K562 (cell line): ENCODE measurements around the gene ZMIZ1. TPM values are rescaled to one million over a fixed set of nuclear protein-coding genes. Genes with fewer than 3 reads are reported as not detected.

Experiments used
- DNMT1 ChIP-seq: fragments of 450-650 bp; IDR thresholded peaks from 2 replicates; pipeline ENCODE4 v1.6.1; 2016; ENCODE audit warnings: antibody characterized with exemption, mild to moderate bottlenecking
- ETV6 ChIP-seq, 3 experiments: fragments of 150-350 bp in 1 of 3; sonication (generic) in 1 of 3; formaldehyde crosslinking in 1 of 3; IDR thresholded peaks; 2 replicates each; pipeline versions ENCODE4 v1.6.1 to v1.8.0; 2014 to 2022; ENCODE audit warnings: borderline replicate concordance in 2 of 3, low read depth in 2 of 3, antibody characterized with exemption in 1 of 3, low read length in 1 of 3, mild to moderate bottlenecking in 1 of 3, missing genetic modification reagents in 1 of 3
- KLF10 ChIP-seq: fragments of 250-450 bp; sonication (Bioruptor Pico); IDR thresholded peaks from 2 replicates; pipeline ENCODE4 v1.6.1; 2021; ENCODE audit warnings: matching md5 sums
- L3MBTL2 ChIP-seq: fragments of 450-650 bp; IDR thresholded peaks from 2 replicates; pipeline ENCODE4 v1.6.1; 2016; ENCODE audit warnings: mild to moderate bottlenecking, moderate library complexity
- MEF2D ChIP-seq: conservative IDR thresholded peaks from 2 replicates; pipeline ENCODE4 v1.6.1; 2016; ENCODE audit warnings: low read depth, missing genetic modification characterization, missing compliant biosample characterization
- POLR2A ChIP-seq: fragments of 450-650 bp; conservative IDR thresholded peaks from 2 replicates; pipeline ENCODE4 v1.6.1; 2016
- SRSF1 ChIP-seq: fragments of 200-400 bp; formaldehyde crosslinking; IDR thresholded peaks from 2 replicates; pipeline ENCODE4 v1.6.1; 2017; ENCODE audit warnings: mild to moderate bottlenecking, low read depth, low read length, moderate library complexity
- TAF1 ChIP-seq: IDR thresholded peaks from 2 replicates; pipeline ENCODE4 v1.6.1; 2011; ENCODE audit warnings: mild to moderate bottlenecking, low read length, moderate library complexity; ENCODE audit not compliant: insufficient read depth, control insufficient read depth, severe bottlenecking; ENCODE audit errors: extremely low read depth
- U2AF1 ChIP-seq: fragments of 200-400 bp; formaldehyde crosslinking; optimal IDR thresholded peaks from 2 replicates; pipeline ENCODE3; 2017; ENCODE audit warnings: mild to moderate bottlenecking, low read depth, low read length, moderate library complexity
- ZNF24 ChIP-seq: fragments of 450-650 bp; IDR thresholded peaks from 2 replicates; pipeline ENCODE4 v1.6.1; 2016
- ZNF445 ChIP-seq: fragments of 250-450 bp; sonication (Bioruptor Pico); IDR thresholded peaks from 2 replicates; pipeline ENCODE4 v1.4.0; 2020; ENCODE audit warnings: low read depth, mild to moderate bottlenecking, moderate library complexity
- polyA plus RNA-seq, 8 experiments: library from polyadenylated mRNA; depleted of rRNA in 4 of 8; stranded (reverse) in 5 of 8; unstranded in 3 of 8; fragments of >200 nt; fragmentation: Nextera tagmentation in 2 of 8; fragmentation: Illumina TruSeq in 1 of 8; extraction: Ambion mirVana in 2 of 8; extraction: Trizol in 1 of 8; gene quantifications; 2 replicates each; pipeline versions ENCODE4 v1.2.1 to v1.2.3, GENCODE V29; 2011 to 2014; ENCODE audit warnings: inconsistent platforms in 1 of 8, missing spikeins in 1 of 8
- total RNA-seq, 7 experiments: library from RNA; depleted of rRNA in 6 of 7; stranded (reverse); fragments of >200 nt in 6 of 7; fragmentation: Illumina TruSeq in 2 of 7; extraction: Trizol in 2 of 7; gene quantifications; 2 replicates each; pipeline versions ENCODE4 v1.2.1 to v1.2.3, GENCODE V29; 2011 to 2021; ENCODE audit warnings: low replicate concordance in 1 of 7
- TF ChIP-seq, protein P1 (sequence below): fragments of 450-650 bp; formaldehyde crosslinking; IDR thresholded peaks from 2 replicates; pipeline ENCODE4 v1.4.0; 2022; ENCODE audit warnings: missing genetic modification characterization
- TF ChIP-seq, protein P2 (sequence below): fragments of 450-650 bp; IDR thresholded peaks from 2 replicates; pipeline ENCODE4 v1.7.1; 2018; ENCODE audit warnings: mild to moderate bottlenecking, low read depth; ENCODE audit not compliant: partially characterized antibody
- TF ChIP-seq, protein P3 (sequence below), 3 experiments: fragments of 200-800 bp in 1 of 3; fragments of 250-450 bp in 1 of 3; fragments of 450-650 bp in 1 of 3; sonication (Bioruptor Pico) in 1 of 3; sonication (Bioruptor generic) in 1 of 3; formaldehyde crosslinking in 1 of 3; IDR thresholded peaks; 2 replicates each; pipeline versions ENCODE4 v1.6.1 to v1.8.0; 2016 to 2022; ENCODE audit warnings: mild to moderate bottlenecking in 2 of 3, missing genetic modification characterization in 2 of 3, missing compliant biosample characterization in 1 of 3, moderate library complexity in 1 of 3
- TF ChIP-seq, protein P4 (sequence below): fragments of 250-450 bp; sonication (Bioruptor Pico); IDR thresholded peaks from 2 replicates; pipeline ENCODE4 v1.4.0; 2020
- TF ChIP-seq, protein P5 (sequence below): IDR thresholded peaks from 2 replicates; pipeline ENCODE4 v1.6.1; 2016; ENCODE audit warnings: missing genetic modification characterization, missing compliant biosample characterization

The ZMIZ1 gene
- total and polyA plus RNA-seq, 9 of the 15 experiments (the other 6 are each of a cell fraction or from before 2014, with no cell fraction given) = 1.0 to 37.3 (median 4.3) TPM

DNA sequence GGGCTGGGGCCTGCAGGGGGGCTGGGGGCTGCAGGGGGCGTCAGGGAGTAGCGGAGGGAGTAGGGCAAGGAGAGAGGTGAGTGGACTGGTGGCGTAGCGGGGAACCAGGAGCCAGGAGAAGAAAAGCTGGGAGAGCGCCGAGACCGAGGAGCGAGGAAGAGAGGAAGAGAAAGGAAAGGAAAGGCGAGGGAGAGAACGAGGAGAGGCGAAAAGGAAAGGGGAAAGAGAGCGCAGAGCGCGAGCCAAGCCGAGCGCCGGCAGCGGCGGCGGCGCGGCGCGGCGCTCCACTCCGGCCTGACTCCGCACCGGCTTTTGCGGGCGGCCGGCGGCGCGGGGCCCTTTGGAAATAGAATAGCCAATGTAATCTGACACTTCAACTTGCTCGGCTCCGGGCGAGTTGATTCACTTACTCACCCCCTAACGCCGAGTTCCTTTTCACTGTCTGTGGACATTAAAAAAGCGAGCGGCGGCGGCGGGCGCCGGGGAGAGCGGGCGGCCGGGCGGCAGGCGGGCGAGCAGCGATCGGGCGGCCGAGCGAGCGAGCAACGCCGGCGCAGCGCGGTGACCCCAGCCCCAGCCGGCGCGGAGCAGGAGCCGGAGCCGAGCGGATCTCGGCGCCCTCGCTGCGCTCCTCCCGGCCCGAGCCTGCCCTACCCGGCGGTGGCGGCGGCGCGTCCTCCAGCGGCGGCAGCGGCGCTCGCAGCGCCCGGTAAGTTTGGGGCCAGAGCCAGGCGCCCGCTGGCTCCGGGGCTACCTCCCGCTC lies at the start of gene ZMIZ1 (continued):
- TF ChIP-seq, protein P1, sequence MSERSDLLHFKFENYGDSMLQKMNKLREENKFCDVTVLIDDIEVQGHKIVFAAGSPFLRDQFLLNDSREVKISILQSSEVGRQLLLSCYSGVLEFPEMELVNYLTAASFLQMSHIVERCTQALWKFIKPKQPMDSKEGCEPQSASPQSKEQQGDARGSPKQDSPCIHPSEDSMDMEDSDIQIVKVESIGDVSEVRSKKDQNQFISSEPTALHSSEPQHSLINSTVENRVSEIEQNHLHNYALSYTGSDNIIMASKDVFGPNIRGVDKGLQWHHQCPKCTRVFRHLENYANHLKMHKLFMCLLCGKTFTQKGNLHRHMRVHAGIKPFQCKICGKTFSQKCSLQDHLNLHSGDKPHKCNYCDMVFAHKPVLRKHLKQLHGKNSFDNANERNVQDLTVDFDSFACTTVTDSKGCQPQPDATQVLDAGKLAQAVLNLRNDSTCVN (CRISPR knock-in tag) = no peak
- TF ChIP-seq U2AF1 = peak; percentile 77
- no peak for TF ChIP-seq ETV6 (IDR thresholded peaks at IDR 0.05; ENCODE audit: borderline replicate concordance in 1 of 2, low read depth in 2 of 2, low read length in 1 of 2)
- no peak for TF ChIP-seq ETV6 (CRISPR knock-in tag; IDR thresholded peaks at IDR 0.05; ENCODE audit: borderline replicate concordance)
- TF ChIP-seq KLF10 (CRISPR knock-in tag) = no peak
- TF ChIP-seq, protein P2, sequence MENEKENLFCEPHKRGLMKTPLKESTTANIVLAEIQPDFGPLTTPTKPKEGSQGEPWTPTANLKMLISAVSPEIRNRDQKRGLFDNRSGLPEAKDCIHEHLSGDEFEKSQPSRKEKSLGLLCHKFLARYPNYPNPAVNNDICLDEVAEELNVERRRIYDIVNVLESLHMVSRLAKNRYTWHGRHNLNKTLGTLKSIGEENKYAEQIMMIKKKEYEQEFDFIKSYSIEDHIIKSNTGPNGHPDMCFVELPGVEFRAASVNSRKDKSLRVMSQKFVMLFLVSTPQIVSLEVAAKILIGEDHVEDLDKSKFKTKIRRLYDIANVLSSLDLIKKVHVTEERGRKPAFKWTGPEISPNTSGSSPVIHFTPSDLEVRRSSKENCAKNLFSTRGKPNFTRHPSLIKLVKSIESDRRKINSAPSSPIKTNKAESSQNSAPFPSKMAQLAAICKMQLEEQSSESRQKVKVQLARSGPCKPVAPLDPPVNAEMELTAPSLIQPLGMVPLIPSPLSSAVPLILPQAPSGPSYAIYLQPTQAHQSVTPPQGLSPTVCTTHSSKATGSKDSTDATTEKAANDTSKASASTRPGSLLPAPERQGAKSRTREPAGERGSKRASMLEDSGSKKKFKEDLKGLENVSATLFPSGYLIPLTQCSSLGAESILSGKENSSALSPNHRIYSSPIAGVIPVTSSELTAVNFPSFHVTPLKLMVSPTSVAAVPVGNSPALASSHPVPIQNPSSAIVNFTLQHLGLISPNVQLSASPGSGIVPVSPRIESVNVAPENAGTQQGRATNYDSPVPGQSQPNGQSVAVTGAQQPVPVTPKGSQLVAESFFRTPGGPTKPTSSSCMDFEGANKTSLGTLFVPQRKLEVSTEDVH = no peak
- 0 out of 2 replicates have a peak, but pooled peaks have one; percentile 47 for TF ChIP-seq L3MBTL2
- TF ChIP-seq, protein P3, sequence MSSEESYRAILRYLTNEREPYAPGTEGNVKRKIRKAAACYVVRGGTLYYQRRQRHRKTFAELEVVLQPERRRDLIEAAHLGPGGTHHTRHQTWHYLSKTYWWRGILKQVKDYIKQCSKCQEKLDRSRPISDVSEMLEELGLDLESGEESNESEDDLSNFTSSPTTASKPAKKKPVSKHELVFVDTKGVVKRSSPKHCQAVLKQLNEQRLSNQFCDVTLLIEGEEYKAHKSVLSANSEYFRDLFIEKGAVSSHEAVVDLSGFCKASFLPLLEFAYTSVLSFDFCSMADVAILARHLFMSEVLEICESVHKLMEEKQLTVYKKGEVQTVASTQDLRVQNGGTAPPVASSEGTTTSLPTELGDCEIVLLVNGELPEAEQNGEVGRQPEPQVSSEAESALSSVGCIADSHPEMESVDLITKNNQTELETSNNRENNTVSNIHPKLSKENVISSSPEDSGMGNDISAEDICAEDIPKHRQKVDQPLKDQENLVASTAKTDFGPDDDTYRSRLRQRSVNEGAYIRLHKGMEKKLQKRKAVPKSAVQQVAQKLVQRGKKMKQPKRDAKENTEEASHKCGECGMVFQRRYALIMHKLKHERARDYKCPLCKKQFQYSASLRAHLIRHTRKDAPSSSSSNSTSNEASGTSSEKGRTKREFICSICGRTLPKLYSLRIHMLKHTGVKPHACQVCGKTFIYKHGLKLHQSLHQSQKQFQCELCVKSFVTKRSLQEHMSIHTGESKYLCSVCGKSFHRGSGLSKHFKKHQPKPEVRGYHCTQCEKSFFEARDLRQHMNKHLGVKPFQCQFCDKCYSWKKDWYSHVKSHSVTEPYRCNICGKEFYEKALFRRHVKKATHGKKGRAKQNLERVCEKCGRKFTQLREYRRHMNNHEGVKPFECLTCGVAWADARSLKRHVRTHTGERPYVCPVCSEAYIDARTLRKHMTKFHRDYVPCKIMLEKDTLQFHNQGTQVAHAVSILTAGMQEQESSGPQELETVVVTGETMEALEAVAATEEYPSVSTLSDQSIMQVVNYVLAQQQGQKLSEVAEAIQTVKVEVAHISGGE (CRISPR knock-in tag; IDR thresholded peaks at IDR 0.05) = peak in 1 of 3 experiments; percentile 85; a peak in 2 of 6 replicates
- TF ChIP-seq ZNF445 (CRISPR knock-in tag) = no peak
- TF ChIP-seq, protein P4, sequence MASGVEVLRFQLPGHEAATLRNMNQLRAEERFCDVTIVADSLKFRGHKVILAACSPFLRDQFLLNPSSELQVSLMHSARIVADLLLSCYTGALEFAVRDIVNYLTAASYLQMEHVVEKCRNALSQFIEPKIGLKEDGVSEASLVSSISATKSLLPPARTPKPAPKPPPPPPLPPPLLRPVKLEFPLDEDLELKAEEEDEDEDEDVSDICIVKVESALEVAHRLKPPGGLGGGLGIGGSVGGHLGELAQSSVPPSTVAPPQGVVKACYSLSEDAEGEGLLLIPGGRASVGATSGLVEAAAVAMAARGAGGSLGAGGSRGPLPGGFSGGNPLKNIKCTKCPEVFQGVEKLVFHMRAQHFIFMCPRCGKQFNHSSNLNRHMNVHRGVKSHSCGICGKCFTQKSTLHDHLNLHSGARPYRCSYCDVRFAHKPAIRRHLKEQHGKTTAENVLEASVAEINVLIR (CRISPR knock-in tag) = peak; percentile 43; the same call in 1 of the 2 replicates
- peak; percentile 67 for TF ChIP-seq ZNF24
- no peak for TF ChIP-seq DNMT1
- no peak for TF ChIP-seq MEF2D (tag)
- no peak; the same call in 1 of the 2 replicates for TF ChIP-seq POLR2A
- TF ChIP-seq, protein P5, sequence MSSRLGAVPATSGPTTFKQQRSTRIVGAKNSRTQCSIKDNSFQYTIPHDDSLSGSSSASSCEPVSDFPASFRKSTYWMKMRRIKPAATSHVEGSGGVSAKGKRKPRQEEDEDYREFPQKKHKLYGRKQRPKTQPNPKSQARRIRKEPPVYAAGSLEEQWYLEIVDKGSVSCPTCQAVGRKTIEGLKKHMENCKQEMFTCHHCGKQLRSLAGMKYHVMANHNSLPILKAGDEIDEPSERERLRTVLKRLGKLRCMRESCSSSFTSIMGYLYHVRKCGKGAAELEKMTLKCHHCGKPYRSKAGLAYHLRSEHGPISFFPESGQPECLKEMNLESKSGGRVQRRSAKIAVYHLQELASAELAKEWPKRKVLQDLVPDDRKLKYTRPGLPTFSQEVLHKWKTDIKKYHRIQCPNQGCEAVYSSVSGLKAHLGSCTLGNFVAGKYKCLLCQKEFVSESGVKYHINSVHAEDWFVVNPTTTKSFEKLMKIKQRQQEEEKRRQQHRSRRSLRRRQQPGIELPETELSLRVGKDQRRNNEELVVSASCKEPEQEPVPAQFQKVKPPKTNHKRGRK (tag) = peak; percentile 95
- TF ChIP-seq SRSF1 = no peak
- TF ChIP-seq TAF1 = peak; percentile 93
